Fibroblast of lung (primary cell): ENCODE measurements around the gene SPATA46. TPM values are rescaled to one million over a fixed set of nuclear protein-coding genes. Genes with fewer than 3 reads are reported as not detected.

ENCODE experiments used
- DNase-seq, 2 donors: peaks; one replicate each; pipeline versions ENCODE4 v3.0.0 to v3.0.0-alpha.2; 2010; ENCODE audit warnings: low read depth in 2 of 2
- H2AFZ ChIP-seq: 2 replicates; pipeline ENCODE4 v1.5.1; 2012; ENCODE audit warnings: low read length, control low read depth, inconsistent platforms
- H3K27ac ChIP-seq: 2 replicates; pipeline ENCODE4 v1.5.1; 2011; ENCODE audit warnings: low read length, control low read depth; ENCODE audit not compliant: insufficient read depth
- H3K27me3 ChIP-seq: 2 replicates; pipeline ENCODE4 v1.5.1; 2011; ENCODE audit warnings: mild to moderate bottlenecking, low read length; ENCODE audit not compliant: control insufficient read depth, insufficient read depth
- H3K36me3 ChIP-seq: 2 replicates; pipeline ENCODE4 v1.5.1; 2011; ENCODE audit warnings: low read length; ENCODE audit not compliant: control insufficient read depth, insufficient read depth
- H3K4me1 ChIP-seq: 2 replicates; pipeline ENCODE4 v1.5.1; 2011; ENCODE audit warnings: low read length; ENCODE audit not compliant: control insufficient read depth, insufficient read depth; ENCODE audit errors: extremely low read depth
- H3K4me2 ChIP-seq: 2 replicates; pipeline ENCODE4 v1.5.1; 2011; ENCODE audit warnings: low read length, control low read depth; ENCODE audit not compliant: insufficient read depth; ENCODE audit errors: extremely low read depth
- H3K4me3 ChIP-seq, 4 experiments: fragments of 200-600 bp in 1 of 4; sonication (generic) in 1 of 4; replicated peaks in 1 of 4; 2 replicates each; pipeline ENCODE4 v1.5.1; 2011 to 2016; ENCODE audit warnings: low read length in 4 of 4, low read depth in 3 of 4, mild to moderate bottlenecking in 3 of 4, control low read depth in 2 of 4, inconsistent platforms in 1 of 4, mixed read lengths in 1 of 4; ENCODE audit not compliant: insufficient read depth in 1 of 4; ENCODE audit errors: control extremely low read depth in 1 of 4
- H3K79me2 ChIP-seq: 2 replicates; pipeline ENCODE4 v1.5.1; 2012; ENCODE audit warnings: mild to moderate bottlenecking, low read length, inconsistent platforms; ENCODE audit not compliant: control insufficient read depth, insufficient read depth
- H3K9ac ChIP-seq: 2 replicates; pipeline ENCODE4 v1.5.1; 2011; ENCODE audit warnings: mild to moderate bottlenecking, low read length, control low read depth; ENCODE audit not compliant: insufficient read depth
- H3K9me3 ChIP-seq: 2 replicates; pipeline ENCODE4 v1.5.1; 2012; ENCODE audit warnings: low read depth, low read length; ENCODE audit not compliant: control insufficient read depth, insufficient read depth
- H4K20me1 ChIP-seq: 2 replicates; pipeline ENCODE4 v1.5.1; 2011; ENCODE audit warnings: low read length; ENCODE audit not compliant: control insufficient read depth, insufficient read depth; ENCODE audit errors: extremely low read depth
- EZH2 ChIP-seq: IDR thresholded peaks from 2 replicates; pipeline ENCODE4 v1.5.1; 2012; ENCODE audit warnings: low read length, control low read depth, mild to moderate bottlenecking; ENCODE audit errors: missing control alignments
- polyA plus RNA-seq, 2 donors: library from polyadenylated mRNA; depleted of rRNA in 1 of 2; stranded (reverse) in 1 of 2; unstranded in 1 of 2; fragments of >200 nt; gene quantifications; 2 replicates each; pipeline ENCODE4 v1.2.1, GENCODE V29; 2011 to 2012; ENCODE audit warnings: missing spikeins in 1 of 2
- total RNA-seq: library from RNA; depleted of rRNA; stranded (reverse); fragments of >200 nt; gene quantifications from 2 replicates; pipeline ENCODE4 v1.2.1, GENCODE V29; 2014
- TF ChIP-seq, protein P1 (sequence below), 2 donors: IDR thresholded peaks in 1 of 2; conservative IDR thresholded peaks in 1 of 2; 1 replicate in 1 of 2; 2 replicates in 1 of 2; pipeline ENCODE4 v1.5.1; 2011 to 2012; ENCODE audit warnings: low read length in 2 of 2, control low read depth in 1 of 2, inconsistent platforms in 1 of 2, low read depth in 1 of 2, mild to moderate bottlenecking in 1 of 2

The SPATA46 gene
- total and polyA plus RNA-seq, 2 donors (not counting 1 experiment from before 2014, with no cell fraction given) = not detected

DNA sequence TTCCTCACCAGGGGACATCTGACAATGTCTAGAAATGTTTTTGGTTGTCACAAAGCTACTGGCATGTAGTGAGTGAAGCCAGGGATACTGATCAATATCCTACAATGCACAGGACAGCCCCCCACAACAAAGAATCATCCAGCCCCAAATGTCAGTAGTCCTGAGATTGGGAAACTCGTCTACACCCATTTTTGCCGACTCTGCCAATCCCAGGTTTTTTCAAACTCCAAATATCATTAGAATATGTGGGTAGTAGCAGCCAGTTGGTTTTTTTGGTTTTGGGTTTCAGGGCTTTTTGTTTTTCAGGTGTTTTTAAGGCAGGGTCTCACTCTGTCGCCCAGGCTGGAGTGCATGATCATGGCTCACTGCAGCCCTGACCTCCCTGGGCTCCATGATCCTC, 5.9 kb downstream of the SPATA46 start:
- Histone ChIP-seq H3K4me2 (no peak overlapping the region), H3K27ac (no peak overlapping the region), H3K9ac (no peak overlapping the region), H4K20me1 (no peaks in the 10 kb centered on the region), H3K36me3 (no peaks in the 10 kb centered on the region), H3K4me3 (no peak overlapping the region), H2AFZ (no peak overlapping the region), H3K9me3 (no peaks in the 10 kb centered on the region), H3K4me1 (no peaks in the 10 kb centered on the region), H3K27me3 (peaks cover 2% of the 10 kb centered on the region), H3K79me2 (no peaks in the 10 kb centered on the region)
- no peak for DNase-seq
- no peak for TF ChIP-seq EZH2

- Histone ChIP-seq H3K36me3 (no peaks in the 10 kb centered on the region), H3K4me2 (no peak overlapping the region), H4K20me1 (no peaks in the 10 kb centered on the region), H3K4me3 (no peak overlapping the region), H2AFZ (no peak overlapping the region), H3K27ac (no peak overlapping the region), H3K9ac (no peak overlapping the region), H3K4me1 (no peaks in the 10 kb centered on the region), H3K9me3 (no peaks in the 10 kb centered on the region), H3K79me2 (no peaks in the 10 kb centered on the region), H3K27me3 (peaks cover 2% of the 10 kb centered on the region)
- DNase-seq = no peak
- TF ChIP-seq EZH2 = no peak
- TF ChIP-seq, protein P1, sequence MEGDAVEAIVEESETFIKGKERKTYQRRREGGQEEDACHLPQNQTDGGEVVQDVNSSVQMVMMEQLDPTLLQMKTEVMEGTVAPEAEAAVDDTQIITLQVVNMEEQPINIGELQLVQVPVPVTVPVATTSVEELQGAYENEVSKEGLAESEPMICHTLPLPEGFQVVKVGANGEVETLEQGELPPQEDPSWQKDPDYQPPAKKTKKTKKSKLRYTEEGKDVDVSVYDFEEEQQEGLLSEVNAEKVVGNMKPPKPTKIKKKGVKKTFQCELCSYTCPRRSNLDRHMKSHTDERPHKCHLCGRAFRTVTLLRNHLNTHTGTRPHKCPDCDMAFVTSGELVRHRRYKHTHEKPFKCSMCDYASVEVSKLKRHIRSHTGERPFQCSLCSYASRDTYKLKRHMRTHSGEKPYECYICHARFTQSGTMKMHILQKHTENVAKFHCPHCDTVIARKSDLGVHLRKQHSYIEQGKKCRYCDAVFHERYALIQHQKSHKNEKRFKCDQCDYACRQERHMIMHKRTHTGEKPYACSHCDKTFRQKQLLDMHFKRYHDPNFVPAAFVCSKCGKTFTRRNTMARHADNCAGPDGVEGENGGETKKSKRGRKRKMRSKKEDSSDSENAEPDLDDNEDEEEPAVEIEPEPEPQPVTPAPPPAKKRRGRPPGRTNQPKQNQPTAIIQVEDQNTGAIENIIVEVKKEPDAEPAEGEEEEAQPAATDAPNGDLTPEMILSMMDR (conservative IDR thresholded peaks at IDR 0.05 in 1 of 2, IDR thresholded peaks at IDR 0.05 in 1 of 2; ENCODE audit: low read depth in 1 of 2, low read length in 2 of 2) = no peak
These were observed 6.5 kb downstream of the SPATA46 start for GRCh38 chr1:162370161-162370560.

DNA sequence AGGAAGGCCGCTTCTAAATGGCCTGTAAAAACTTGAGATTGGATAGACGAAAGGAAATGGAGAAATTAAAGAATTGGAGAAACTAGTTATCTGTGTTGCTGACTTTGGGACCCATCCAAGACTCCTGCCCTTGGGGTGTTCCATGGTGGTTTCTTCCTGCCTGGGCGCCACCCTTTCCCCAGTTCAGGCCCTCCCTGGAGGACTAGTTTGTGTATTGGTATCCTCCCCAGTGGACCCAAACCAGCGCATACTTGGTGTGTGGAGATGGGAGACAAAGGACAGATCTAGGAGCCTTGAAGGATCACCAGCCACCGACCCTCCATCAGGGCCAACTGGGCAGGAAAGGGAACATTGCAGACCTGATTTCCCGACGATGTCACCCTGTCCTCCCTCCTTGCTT, 7.1 kb downstream of the SPATA46 start:
- H3K9ac ChIP-seq = no peak overlapping the region
- TF ChIP-seq, protein P1 (conservative IDR thresholded peaks at IDR 0.05 in 1 of 2, IDR thresholded peaks at IDR 0.05 in 1 of 2; ENCODE audit: low read depth in 1 of 2, low read length in 2 of 2) = no peak
- no peak for TF ChIP-seq EZH2
- no peak overlapping the region for H2AFZ ChIP-seq
- no peak overlapping the region for H3K4me2 ChIP-seq
- peaks cover 2% of the 10 kb centered on the region for H3K27me3 ChIP-seq
- no peaks in the 10 kb centered on the region for H3K9me3 ChIP-seq
- no peaks in the 10 kb centered on the region for H3K79me2 ChIP-seq
- H3K4me3 ChIP-seq = no peak overlapping the region
- no peaks in the 10 kb centered on the region for H4K20me1 ChIP-seq
- H3K36me3 ChIP-seq = no peaks in the 10 kb centered on the region
- H3K4me1 ChIP-seq = no peaks in the 10 kb centered on the region
- no peak overlapping the region for H3K27ac ChIP-seq
- DNase-seq = no peak
